Activated T-cell treated with anti-CD3 and anti-CD28 coated beads, Interleukin-2, amount 50 U/mL, for 24 hours (primary cell): ENCODE data around the gene PPP2R2B.

ENCODE experiments used
- DNase-seq: peaks from one replicate; pipeline ENCODE4 v3.0.0-alpha.2; 2020
- H3K27ac Mint-ChIP-seq: 2 replicates; pipeline ENCODE4 v1.8.0; 2020; ENCODE audit warnings: mild to moderate bottlenecking, mixed read lengths
- H3K27me3 Mint-ChIP-seq: 2 replicates; pipeline ENCODE4 v1.8.0; 2020; ENCODE audit warnings: mixed read lengths
- H3K36me3 Mint-ChIP-seq: 2 replicates; pipeline ENCODE4 v1.8.0; 2020; ENCODE audit warnings: low read depth, mixed read lengths
- H3K4me1 Mint-ChIP-seq: 2 replicates; pipeline ENCODE4 v1.8.0; 2020; ENCODE audit warnings: low read depth, mixed read lengths
- H3K4me3 Mint-ChIP-seq: 2 replicates; pipeline ENCODE4 v1.8.0; 2020; ENCODE audit warnings: mild to moderate bottlenecking, moderate library complexity, mixed read lengths
- H3K9me3 Mint-ChIP-seq: 2 replicates; pipeline ENCODE4 v1.8.0; 2020; ENCODE audit warnings: mixed read lengths

PPP2R2B gene

GRCh38 chr5:146544232-146544631, 334.3 kb downstream of the PPP2R2B start:
- peaks cover 2% of the 10 kb centered on the region for H3K4me1 Mint-ChIP-seq
- H3K27me3 Mint-ChIP-seq, result peaks cover 4% of the 10 kb centered on the region
- no peaks in the 10 kb centered on the region for H3K9me3 Mint-ChIP-seq
- H3K27ac Mint-ChIP-seq, result no peak overlapping the region
- no peaks in the 10 kb centered on the region for H3K36me3 Mint-ChIP-seq
- no peak overlapping the region for H3K4me3 Mint-ChIP-seq
- no peak for DNase-seq

GRCh38 chr5:146541958-146542849, 336.4 kb downstream of the PPP2R2B start:
- Mint-ChIP-seq H3K9me3 (no peaks in the 10 kb centered on the region), H3K4me1 (peaks cover 2% of the 10 kb centered on the region), H3K36me3 (no peaks in the 10 kb centered on the region), H3K4me3 (no peak overlapping the region), H3K27ac (no peak overlapping the region), H3K27me3 (no peaks in the 10 kb centered on the region)
- peak; percentile 79 for DNase-seq

- Mint-ChIP-seq H3K9me3 (no peaks in the 10 kb centered on the region), H3K4me1 (peaks cover 2% of the 10 kb centered on the region), H3K27me3 (no peaks in the 10 kb centered on the region), H3K36me3 (no peaks in the 10 kb centered on the region), H3K27ac (no peak overlapping the region), H3K4me3 (no peak overlapping the region)
- DNase-seq, result no peak
These were observed 338.1 kb downstream of the PPP2R2B start for GRCh38 chr5:146540414-146540813.

GRCh38 chr5:146539973-146540372, 338.6 kb downstream of the PPP2R2B start:
- no peaks in the 10 kb centered on the region for H3K27me3 Mint-ChIP-seq
- H3K36me3 Mint-ChIP-seq, result no peaks in the 10 kb centered on the region
- no peak for DNase-seq
- H3K4me3 Mint-ChIP-seq, result no peak overlapping the region
- H3K9me3 Mint-ChIP-seq, result no peaks in the 10 kb centered on the region
- peaks cover 2% of the 10 kb centered on the region for H3K4me1 Mint-ChIP-seq
- no peak overlapping the region for H3K27ac Mint-ChIP-seq

GRCh38 chr5:146538432-146538831, 340.1 kb downstream of the PPP2R2B start:
- Mint-ChIP-seq H3K4me1 (peaks cover 2% of the 10 kb centered on the region), H3K36me3 (no peaks in the 10 kb centered on the region), H3K9me3 (no peaks in the 10 kb centered on the region), H3K4me3 (no peak overlapping the region), H3K27me3 (no peaks in the 10 kb centered on the region), H3K27ac (no peak overlapping the region)
- DNase-seq, result no peak

GRCh38 chr5:146533882-146534281, 344.7 kb downstream of the PPP2R2B start:
- no peaks in the 10 kb centered on the region for H3K36me3 Mint-ChIP-seq
- H3K9me3 Mint-ChIP-seq, result no peaks in the 10 kb centered on the region
- no peak overlapping the region for H3K27ac Mint-ChIP-seq
- H3K4me1 Mint-ChIP-seq, result peaks cover 3% of the 10 kb centered on the region
- H3K4me3 Mint-ChIP-seq, result no peak overlapping the region
- DNase-seq, result no peak
- no peaks in the 10 kb centered on the region for H3K27me3 Mint-ChIP-seq

- peak; percentile 77 for DNase-seq
- no peaks in the 10 kb centered on the region for H3K27me3 Mint-ChIP-seq
- H3K36me3 Mint-ChIP-seq, result no peaks in the 10 kb centered on the region
- peaks cover 3% of the 10 kb centered on the region for H3K4me1 Mint-ChIP-seq
- no peak overlapping the region for H3K4me3 Mint-ChIP-seq
- H3K27ac Mint-ChIP-seq, result no peak overlapping the region
- H3K9me3 Mint-ChIP-seq, result no peaks in the 10 kb centered on the region
These were observed 345.2 kb downstream of the PPP2R2B start for GRCh38 chr5:146533260-146533857.
